Neural progenitor cell (in vitro differentiated cells): ENCODE data around the gene ABL1.

ENCODE experiments used
- CTCF ChIP-seq: fragments of 200-600 bp; sonication (generic); IDR thresholded peaks from 2 replicates; pipeline ENCODE4 v1.5.1; 2017; ENCODE audit warnings: antibody characterized with exemption, mild to moderate bottlenecking
- EZH2 ChIP-seq: fragments of 200-600 bp; sonication (generic); IDR thresholded peaks from 2 replicates; pipeline ENCODE4 v1.6.1; 2017; ENCODE audit warnings: antibody characterized with exemption, mild to moderate bottlenecking, moderate library complexity

- TF ChIP-seq CTCF (no peak), EZH2 (no peak)
These were observed 85.2 kb downstream of the ABL1 start for GRCh38 chr9:130920233-130920632.
